Activated CD4-positive, alpha-beta T cell treated with anti-CD3 and anti-CD28 coated beads, Interleukin-2, amount 50 U/mL, for 1 hour (primary cell): Measurements from ENCODE around the gene DCAF4.
"Not testable (repeated sequence)": the region's sequence is repeated elsewhere in the genome, so short reads cannot be mapped to it uniquely, and the experiment has no call there.

Experiments used
- DNase-seq: peaks from one replicate; pipeline ENCODE4 v3.0.0-alpha.2; 2020

The DCAF4 gene

DNA sequence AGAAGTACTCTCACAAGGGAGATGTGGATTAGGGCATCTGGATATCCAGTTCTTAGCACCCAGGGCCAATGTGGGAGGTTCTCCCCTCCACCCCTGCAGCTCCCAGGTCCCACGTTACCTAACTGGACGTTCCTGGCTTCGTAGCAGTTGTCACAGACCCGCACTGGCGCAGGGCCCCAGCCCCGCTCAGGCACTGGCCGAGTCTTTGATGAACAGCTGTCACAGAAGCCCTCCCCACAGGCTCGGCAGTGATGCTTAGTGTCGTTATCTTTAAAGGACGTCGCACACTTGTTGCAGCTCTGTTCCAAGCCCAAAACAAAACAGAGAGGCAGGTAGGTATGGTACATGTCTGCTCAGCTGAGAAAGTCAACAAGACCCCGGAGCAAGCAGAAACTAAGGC, 48.4 kb downstream of the DCAF4 start:
- DNase-seq, result no peak

DNA sequence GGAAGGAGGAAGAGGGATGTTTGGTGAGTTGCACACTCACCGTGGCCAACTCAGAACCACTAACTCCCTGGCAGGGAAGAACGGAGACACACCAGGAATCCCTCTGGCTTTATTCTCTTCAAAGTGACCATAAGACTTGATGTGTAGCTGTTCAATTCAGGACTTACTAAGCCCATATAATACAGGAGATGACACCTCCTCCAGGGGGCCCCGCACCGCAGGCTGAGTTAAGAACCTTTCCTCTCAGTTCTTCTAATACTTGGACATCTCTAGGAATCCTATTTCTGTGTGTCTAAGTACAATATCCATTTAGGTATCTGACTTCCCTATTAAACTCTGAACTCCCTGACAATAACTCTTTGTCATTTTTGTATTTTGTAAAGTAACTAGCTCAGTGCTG, 49.5 kb downstream of the DCAF4 start:
- no peak for DNase-seq

DNA sequence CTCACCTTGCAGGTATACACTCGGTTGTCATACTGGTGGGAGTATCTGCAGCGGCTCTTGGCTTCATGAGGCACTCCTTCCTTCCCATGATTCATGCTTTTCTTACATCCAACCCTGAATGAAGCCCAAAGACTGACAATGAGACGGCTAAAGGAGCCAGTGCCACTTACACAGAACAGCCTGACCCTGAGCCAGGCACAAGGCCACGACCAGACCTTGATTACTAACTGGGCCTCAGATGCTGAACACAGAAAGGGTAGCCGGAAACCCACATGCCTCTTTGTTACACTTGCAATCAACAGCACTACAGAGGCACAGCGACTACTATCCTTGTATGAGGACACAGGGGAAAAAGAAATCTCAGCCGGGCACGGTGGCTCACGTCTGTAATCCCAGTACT, 52.6 kb downstream of the DCAF4 start:
- DNase-seq, result no peak

DNA sequence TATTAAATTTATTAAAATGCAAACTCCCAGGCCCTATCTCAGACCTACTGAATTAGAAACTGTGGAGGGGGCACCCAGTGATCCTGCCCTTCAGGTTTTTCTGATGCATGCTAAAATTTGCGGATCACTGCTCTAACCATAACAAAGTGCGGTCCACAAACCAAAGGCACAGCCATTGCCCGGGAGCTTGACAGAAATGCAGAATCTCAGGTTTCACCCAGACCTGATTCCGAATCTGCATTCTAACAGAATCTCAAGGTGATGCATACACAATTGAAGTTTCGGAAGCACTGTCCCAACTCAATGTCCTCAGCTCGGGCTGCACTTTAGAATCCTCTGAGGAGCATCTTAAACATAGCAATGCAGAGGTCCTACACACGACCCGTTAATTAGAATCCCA, 54.6 kb downstream of the DCAF4 start:
- no peak for DNase-seq

DNA sequence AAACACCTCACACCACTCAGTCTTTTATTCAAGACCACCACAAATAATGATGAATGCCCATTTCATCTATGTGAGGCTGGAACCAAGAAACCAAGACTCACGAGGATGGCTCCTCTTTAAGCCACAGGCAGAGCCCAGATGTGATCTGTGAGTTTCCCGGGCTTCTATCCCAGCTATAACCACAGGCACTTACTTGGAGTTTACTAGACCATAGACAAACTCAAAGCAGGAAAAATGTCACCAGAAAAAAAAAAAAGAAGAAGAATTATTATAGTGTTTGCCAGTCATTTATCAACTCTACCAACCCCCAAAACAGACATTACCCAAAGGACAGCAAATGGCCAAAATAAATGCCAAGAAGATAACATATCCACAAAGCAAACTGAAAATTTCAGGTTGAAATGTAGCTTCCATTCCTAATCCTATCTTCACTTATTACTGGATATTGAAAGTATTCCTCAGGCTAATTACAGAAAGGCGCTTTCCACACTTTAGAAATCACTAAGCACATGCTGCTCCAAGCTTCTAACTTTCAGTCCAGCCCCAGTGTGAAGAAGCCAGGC, 56.0 kb downstream of the DCAF4 start:
- DNase-seq, result no peak

DNA sequence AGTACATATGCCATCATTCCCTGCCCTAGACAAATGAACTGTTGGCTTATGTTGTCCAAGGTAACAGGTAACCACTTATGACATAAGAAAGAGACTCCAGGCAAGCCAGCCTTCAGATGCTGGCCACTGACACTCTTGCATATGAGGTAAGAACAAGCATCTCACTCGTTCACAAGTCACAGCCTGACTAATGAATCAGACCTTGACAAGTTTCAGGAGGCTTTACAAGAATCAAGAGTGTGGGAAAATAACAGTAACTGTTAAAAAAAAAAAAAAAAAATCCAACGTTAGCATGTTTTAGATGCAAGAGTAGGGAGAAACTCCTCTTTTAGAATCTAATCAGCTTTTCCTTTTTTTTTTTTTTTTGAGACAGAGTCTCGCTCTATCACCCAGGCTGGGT, 60.0 kb downstream of the DCAF4 start:
- no peak for DNase-seq

DNA sequence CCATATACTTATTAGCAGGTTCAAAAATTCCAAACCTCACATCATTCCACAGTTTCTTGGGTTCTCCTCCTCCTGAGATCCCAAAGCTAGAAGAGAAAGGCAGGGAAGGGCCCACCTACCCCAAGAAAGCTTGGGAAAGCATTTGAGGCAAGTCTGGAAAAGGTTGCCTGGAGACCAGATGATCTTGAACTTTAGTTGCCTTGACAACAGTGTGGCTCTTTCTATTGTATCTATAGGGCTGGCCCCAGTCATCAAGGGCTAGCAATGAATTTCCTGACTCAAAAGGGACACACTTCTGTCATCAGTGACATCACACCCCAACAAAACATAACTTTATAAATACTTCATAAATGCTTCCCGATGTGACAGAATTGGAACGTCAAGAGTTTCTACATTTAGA, 60.6 kb downstream of the DCAF4 start:
- DNase-seq, result no peak

DNA sequence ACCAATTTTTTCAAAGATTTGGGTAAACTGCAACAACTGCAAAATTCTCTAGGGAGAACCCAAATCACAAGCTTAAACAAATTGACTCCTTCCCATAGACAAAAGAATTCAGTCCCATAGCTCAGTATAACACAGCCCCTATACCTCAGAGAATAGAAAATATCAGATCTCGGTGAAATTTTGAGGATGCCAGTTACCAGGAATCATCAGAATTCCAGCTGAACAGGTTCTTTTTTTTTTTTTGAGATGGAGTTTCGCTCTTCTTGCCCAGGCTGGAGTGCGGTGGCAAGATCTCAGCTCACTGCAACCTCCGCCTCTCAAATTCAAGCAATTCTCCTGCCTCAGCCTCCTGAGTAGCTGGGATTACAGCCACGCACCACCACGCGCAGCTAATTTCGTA, 63.9 kb downstream of the DCAF4 start:
- no peak for DNase-seq

DNA sequence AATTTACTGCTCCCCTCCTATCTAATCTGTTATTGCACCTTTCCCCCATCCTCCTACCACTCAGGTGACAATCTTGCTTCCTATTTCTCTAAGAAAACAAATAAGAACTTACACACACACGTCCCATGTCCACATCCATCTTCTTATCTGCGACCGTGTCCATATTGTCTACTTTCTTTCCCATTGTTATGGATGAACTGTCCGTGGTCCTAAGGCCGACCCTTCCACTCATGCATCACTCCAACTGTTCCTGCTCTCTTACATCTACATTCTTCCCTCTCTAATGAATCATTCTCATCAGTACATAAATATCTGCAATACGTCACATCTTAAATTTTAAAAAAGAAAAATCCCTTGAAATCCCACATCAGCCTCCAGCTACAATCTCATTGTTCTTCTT, 70.7 kb downstream of the DCAF4 start:
- DNase-seq, result no peak

DNA sequence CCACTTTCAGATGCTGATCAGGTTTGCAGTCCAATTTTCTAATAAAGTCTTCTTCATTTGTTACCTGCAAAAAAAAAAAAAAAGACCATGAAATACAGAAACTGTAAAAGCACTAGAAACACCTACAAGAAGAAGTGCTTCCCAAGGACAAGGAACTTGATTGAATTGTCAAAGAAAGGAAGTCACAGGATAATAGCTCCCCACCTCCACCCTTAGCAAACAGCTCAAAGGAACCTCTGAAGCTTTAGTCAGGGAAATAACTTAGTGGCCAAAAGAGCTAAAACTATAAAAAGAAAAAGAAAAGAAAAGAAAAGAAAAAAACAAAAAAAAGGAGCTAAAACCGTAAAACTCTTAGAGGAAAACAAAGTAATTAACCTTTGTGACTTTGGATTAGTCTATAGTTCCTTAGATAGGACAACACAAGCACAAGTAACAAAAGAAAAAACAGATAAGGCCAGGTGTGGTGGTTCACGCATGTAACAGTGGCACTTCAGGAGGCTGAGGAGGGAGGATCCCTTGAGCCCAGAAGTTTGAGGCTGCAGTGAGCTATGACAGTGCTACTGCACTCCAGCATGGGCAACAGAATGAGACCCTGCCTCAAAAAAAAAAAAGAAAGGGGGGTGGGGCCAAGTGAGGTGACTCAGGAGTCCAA, 72.1 kb downstream of the DCAF4 start:
- no peak for DNase-seq

DNA sequence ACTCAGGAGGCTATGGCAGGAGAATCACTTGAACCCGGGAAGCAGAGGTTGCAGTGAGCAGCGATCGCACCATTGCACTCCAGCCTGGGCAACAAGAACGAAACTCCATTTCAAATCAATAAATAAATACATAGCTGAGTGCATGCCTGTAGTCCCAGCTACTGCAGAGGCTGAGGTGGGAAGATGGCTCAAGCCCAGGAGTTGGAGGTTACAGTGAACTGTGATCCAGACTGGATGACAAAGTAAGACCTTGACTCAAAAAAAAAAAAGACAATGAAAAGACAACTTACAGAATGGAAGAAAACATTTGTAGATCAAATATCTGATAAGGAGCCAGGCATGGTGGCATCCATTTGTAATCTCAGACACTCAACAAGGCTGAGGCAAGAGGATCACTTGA, 73.1 kb downstream of the DCAF4 start:
- DNase-seq, result no peak

DNA sequence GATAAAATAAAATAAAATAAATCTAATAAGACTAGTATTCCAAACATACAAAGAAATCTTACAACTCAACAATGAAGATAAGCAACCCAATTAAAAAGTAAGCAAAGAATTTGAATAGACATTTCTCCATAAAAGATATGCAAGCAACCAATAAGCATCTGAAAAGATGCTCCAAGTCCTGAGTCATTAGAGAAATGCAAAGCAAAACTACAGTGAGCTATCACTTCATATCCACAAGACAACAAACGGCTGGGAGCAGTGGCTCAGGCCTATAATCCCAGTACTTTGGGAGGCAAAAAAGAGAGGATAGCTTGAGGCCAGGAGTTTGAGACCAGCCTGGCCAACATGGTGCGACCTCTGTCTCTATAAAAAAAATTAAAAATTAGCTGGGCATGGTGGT, 73.8 kb downstream of the DCAF4 start:
- no peak for DNase-seq

DNA sequence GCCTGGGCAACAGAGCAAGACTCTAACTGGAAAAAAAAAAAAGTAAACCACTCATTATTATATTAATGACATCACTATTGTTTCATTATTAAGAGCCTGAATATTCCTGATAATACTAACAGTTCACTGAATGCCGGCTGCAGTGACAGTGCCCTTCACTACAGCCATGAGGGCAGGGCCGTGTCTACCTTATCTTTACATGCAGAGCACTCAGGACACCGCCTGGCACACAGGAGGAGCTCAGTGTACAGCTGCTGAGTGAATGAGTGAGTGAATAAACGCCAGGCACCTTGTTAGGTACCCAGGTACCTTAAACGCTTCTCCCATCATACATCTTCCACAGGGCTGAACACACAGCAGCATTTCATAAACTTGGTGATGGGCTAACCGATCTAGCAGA, 77.4 kb downstream of the DCAF4 start:
- no peak for DNase-seq

DNA sequence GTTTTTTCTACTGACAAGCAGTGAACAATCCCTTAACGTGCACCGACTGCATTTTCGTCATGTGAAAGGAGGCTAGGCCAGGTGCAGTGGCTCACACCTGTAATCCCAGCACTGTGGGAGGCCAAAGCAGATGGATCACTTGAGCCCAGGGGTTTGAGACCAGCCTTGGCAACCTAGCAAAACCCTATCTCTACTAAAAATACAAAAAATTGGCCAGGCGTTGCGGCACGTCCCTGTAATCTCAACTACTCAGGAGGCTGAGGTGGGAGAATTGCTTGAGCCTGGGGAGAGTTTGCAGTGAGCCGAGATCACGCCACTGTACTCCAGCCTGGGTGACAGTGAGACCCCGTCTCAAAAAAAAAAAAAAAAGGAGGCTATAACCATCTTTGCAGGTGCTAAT, 78.4 kb downstream of the DCAF4 start:
- not testable (repeated sequence) for DNase-seq

DNA sequence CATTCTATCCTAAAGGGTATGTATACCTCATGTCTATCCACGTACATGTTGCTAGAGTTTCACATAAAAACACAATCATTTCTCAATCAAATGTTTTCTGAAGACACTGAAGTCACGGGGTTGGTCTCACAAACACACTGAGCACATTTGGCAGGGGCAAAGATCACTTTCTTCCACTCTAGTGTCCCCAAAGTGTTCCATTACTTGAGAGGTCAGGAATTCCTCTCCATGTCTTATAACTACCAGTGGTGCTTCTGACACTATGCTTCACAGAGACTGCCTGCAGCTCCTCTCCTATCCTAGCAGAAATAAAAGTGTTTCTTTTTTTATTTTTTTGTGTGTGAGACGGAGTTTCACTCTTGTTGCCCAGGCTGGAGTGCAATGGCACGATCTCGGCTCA, 81.6 kb downstream of the DCAF4 start:
- DNase-seq, result no peak

DNA sequence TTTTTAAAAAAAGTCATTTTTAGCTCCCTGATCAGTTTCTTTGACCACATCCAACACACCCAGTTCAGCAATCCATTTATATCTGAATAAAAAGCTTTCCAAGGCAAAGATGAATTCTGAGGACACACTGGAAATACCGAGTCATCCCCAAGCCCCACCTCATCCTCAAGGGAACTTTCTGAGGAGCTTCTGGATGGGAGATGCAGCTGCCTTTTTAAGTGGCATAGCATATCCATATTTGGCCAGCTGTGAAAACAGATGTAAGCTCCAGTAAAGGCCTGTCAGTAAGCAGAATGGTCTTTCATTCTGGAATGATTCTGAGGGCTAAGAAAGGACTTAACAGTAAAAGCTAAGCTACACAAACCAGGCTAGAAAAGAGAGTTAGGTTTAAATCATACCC, 82.2 kb downstream of the DCAF4 start:
- DNase-seq, result no peak
